Measurements from ENCODE around the gene SLC2A1. TPM values are rescaled to one million over a fixed set of nuclear protein-coding genes. Genes with fewer than 3 reads are reported as not detected.

SLC2A1 gene
- total RNA-seq, 2 donors from 2014 or later = 119 to 147 TPM

DNA sequence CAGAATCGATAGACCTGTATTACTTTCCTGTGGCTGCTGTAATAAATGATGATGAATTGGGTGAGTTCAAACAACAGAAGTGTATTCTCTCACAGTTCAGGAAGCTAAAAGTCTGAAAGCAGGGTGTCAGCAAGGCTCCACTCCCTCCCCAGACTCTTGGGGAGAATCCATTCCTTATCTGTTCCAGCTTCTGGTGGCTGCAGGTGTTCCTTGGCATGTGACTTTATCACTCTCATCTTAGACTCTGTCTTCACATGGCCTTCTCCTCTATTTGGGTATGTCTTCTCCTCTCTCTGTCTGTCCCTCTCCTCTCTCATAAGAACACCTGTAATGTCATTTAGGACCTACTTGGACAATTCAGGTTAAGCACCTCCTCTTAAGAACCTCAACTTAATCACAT lies 44.1 kb upstream of the SLC2A1 start:
- Histone ChIP-seq H3K4me1 (ENCODE audit: control insufficient read depth in 1 of 2, low read depth in 2 of 2) (peaks cover 0 to 10% of the 10 kb centered on the region in 2 donors), H3K36me3 (no peaks in the 10 kb centered on the region), H3K27me3 (replicated peaks; ENCODE audit: insufficient read depth) (no peaks in the 10 kb centered on the region), H3K4me3 (no peak overlapping the region), H3K9me3 (no peaks in the 10 kb centered on the region), H3K27ac (no peak overlapping the region)
- no peak for TF ChIP-seq CTCF (IDR thresholded peaks at IDR 0.05)
- no peak for ATAC-seq (ENCODE audit: insufficient number of reproducible peaks, low FRiP score, low read depth)
- DNase-seq (ENCODE audit: low spot score) = no peak

GRCh38 chr1:43002116-43002515 lies 43.4 kb upstream of the SLC2A1 start:
- ATAC-seq (ENCODE audit: insufficient number of reproducible peaks, low FRiP score, low read depth) = no peak
- DNase-seq (ENCODE audit: low spot score) = no peak
- no peak overlapping the region for H3K4me3 ChIP-seq
- H3K9me3 ChIP-seq = no peaks in the 10 kb centered on the region
- no peak overlapping the region for H3K27ac ChIP-seq
- TF ChIP-seq CTCF (IDR thresholded peaks at IDR 0.05) = no peak
- peaks cover 0 to 10% of the 10 kb centered on the region in 2 donors for H3K4me1 ChIP-seq (ENCODE audit: control insufficient read depth in 1 of 2, low read depth in 2 of 2)
- no peaks in the 10 kb centered on the region for H3K36me3 ChIP-seq
- no peaks in the 10 kb centered on the region for H3K27me3 ChIP-seq (replicated peaks; ENCODE audit: insufficient read depth)

DNA sequence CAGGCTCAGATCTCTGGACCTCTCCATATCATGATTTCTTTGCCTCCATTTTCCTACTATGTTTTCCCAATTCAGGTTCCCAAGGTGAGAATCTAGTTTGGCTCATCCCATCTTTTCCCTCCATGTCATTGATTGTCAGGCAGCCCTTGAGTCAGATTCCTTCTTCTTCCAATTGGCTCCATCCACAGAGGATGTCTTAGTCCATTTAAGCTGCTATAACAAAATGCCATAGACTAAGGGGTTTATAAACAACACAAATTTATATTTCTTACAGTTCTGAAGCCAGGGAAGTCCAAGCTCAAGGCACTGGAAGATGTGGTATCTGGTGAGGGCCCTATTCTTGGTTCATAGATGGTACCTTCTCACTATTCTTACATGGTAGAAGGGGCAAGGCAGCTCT lies 42.8 kb upstream of the SLC2A1 start:
- Histone ChIP-seq H3K36me3 (no peaks in the 10 kb centered on the region), H3K4me3 (no peak overlapping the region), H3K9me3 (no peaks in the 10 kb centered on the region), H3K27ac (no peak overlapping the region), H3K27me3 (replicated peaks; ENCODE audit: insufficient read depth) (no peaks in the 10 kb centered on the region), H3K4me1 (ENCODE audit: control insufficient read depth in 1 of 2, low read depth in 2 of 2) (peaks cover 0 to 10% of the 10 kb centered on the region in 2 donors)
- TF ChIP-seq CTCF (IDR thresholded peaks at IDR 0.05) = no peak
- no peak for DNase-seq (ENCODE audit: low spot score)
- ATAC-seq (ENCODE audit: insufficient number of reproducible peaks, low FRiP score, low read depth) = no peak

- Histone ChIP-seq H3K27ac (no peak overlapping the region), H3K36me3 (no peaks in the 10 kb centered on the region), H3K4me1 (ENCODE audit: control insufficient read depth in 1 of 2, low read depth in 2 of 2) (peaks cover 0 to 10% of the 10 kb centered on the region in 2 donors), H3K27me3 (replicated peaks; ENCODE audit: insufficient read depth) (no peaks in the 10 kb centered on the region), H3K4me3 (no peak overlapping the region), H3K9me3 (no peaks in the 10 kb centered on the region)
- no peak for TF ChIP-seq CTCF (IDR thresholded peaks at IDR 0.05)
- ATAC-seq (ENCODE audit: insufficient number of reproducible peaks, low FRiP score, low read depth) (no peak), DNase-seq (ENCODE audit: low spot score) (no peak)
These were observed 41.6 kb upstream of the SLC2A1 start for GRCh38 chr1:43000271-43000670.

DNA sequence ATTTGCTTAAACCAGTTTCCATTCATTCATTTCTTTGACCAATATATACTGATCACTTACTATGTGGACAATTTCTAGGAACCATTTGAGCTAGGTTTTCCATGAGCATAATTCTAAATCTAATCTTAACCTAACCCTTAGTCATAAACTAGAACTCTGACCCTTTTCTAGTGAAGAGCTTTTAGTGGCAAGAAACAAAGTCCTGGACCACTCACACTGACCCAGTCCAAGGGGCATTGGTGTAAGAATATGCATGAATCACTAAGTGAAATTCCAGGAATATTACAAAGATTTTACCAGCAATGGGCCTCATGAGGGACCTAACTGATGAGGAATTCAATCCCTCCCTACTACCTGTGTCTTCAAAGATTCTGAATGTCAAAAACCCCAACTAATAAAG lies 40.6 kb upstream of the SLC2A1 start:
- no peak overlapping the region for H3K4me3 ChIP-seq
- H3K36me3 ChIP-seq = no peaks in the 10 kb centered on the region
- no peak for TF ChIP-seq CTCF (IDR thresholded peaks at IDR 0.05)
- H3K27ac ChIP-seq = no peak overlapping the region
- DNase-seq (ENCODE audit: low spot score) (no peak), ATAC-seq (ENCODE audit: insufficient number of reproducible peaks, low FRiP score, low read depth) (no peak)
- no peaks in the 10 kb centered on the region for H3K27me3 ChIP-seq (replicated peaks; ENCODE audit: insufficient read depth)
- no peaks in the 10 kb centered on the region for H3K9me3 ChIP-seq
- H3K4me1 ChIP-seq (ENCODE audit: control insufficient read depth in 1 of 2, low read depth in 2 of 2) = peaks cover 0 to 10% of the 10 kb centered on the region in 2 donors
